Epithelial cell of proximal tubule (primary cell): Measurements from ENCODE around the gene MCM6. TPM values are rescaled to one million over a fixed set of nuclear protein-coding genes. Genes with fewer than 3 reads are reported as not detected.
A peak's percentile ranks its signal among the peaks of the same experiment; 100 is the strongest.

Source experiments
- DNase-seq: peaks from one replicate; pipeline ENCODE4 v3.0.0-alpha.2; 2011; ENCODE audit warnings: low read depth
- H3K4me3 ChIP-seq: 2 replicates; pipeline ENCODE4 v1.5.1; 2011; ENCODE audit warnings: low read depth, mild to moderate bottlenecking, low read length
- CTCF ChIP-seq: conservative IDR thresholded peaks from 2 replicates; pipeline ENCODE4 v1.5.1; 2012; ENCODE audit warnings: low read depth, mild to moderate bottlenecking, low read length
- total RNA-seq: library from RNA; depleted of rRNA; stranded (reverse); fragments of >200 nt; gene quantifications from 2 replicates; pipeline ENCODE4 v1.2.3, GENCODE V29; 2015

MCM6 gene
- total RNA-seq, 1 donor from 2014 or later: 37.8 TPM

GRCh38 chr2:135904341-135904989 is 28.2 kb upstream of the MCM6 start:
- TF ChIP-seq CTCF: no peak
- H3K4me3 ChIP-seq: no peak overlapping the region
- DNase-seq: peak; percentile 6

GRCh38 chr2:135903650-135904049 is 27.4 kb upstream of the MCM6 start:
- no peak for DNase-seq
- no peak for TF ChIP-seq CTCF
- H3K4me3 ChIP-seq: no peak overlapping the region

GRCh38 chr2:135899567-135899966 is 23.3 kb upstream of the MCM6 start:
- TF ChIP-seq CTCF: no peak
- H3K4me3 ChIP-seq: no peak overlapping the region
- DNase-seq: no peak

- no peak for DNase-seq
- H3K4me3 ChIP-seq: no peak overlapping the region
- no peak for TF ChIP-seq CTCF
These were observed 22.1 kb upstream of the MCM6 start for GRCh38 chr2:135898234-135898786.

GRCh38 chr2:135894930-135895329 is 18.7 kb upstream of the MCM6 start:
- no peak for TF ChIP-seq CTCF
- no peak overlapping the region for H3K4me3 ChIP-seq
- DNase-seq: no peak

GRCh38 chr2:135893374-135893794 is 17.1 kb upstream of the MCM6 start:
- TF ChIP-seq CTCF: no peak
- no peak overlapping the region for H3K4me3 ChIP-seq
- DNase-seq: no peak

- no peak for DNase-seq
- no peak overlapping the region for H3K4me3 ChIP-seq
- TF ChIP-seq CTCF: no peak
These were observed 14.6 kb upstream of the MCM6 start for GRCh38 chr2:135890835-135891234.
